Breast epithelium (tissue), 4 donors: Measurements from ENCODE around the gene CDK6. TPM values are rescaled to one million over a fixed set of nuclear protein-coding genes. Genes with fewer than 3 reads are reported as not detected.

ENCODE experiments used
- DNase-seq, 2 donors: peaks; one replicate each; pipeline ENCODE4 v3.0.0-alpha.2; 2019; ENCODE audit warnings: low spot score in 2 of 2
- H3K27ac ChIP-seq, 2 donors: fragments of 200-600 bp; sonication (generic) in 1 of 2; one replicate each; pipeline ENCODE4 v1.5.1; 2016 to 2019; ENCODE audit warnings: mild to moderate bottlenecking in 1 of 2
- H3K27me3 ChIP-seq, 2 donors: fragments of 200-600 bp; sonication (generic) in 1 of 2; one replicate each; pipeline versions ENCODE4 v1.5.1 to v1.6.0; 2017 to 2019; ENCODE audit warnings: control low read depth in 1 of 2, mild to moderate bottlenecking in 1 of 2
- H3K36me3 ChIP-seq: fragments of 200-600 bp; one replicate; pipeline ENCODE4 v1.5.1; 2019
- H3K4me1 ChIP-seq, 2 donors: fragments of 200-600 bp; sonication (generic); one replicate each; pipeline ENCODE4 v1.5.1; 2016 to 2019; ENCODE audit warnings: control low read depth in 1 of 2
- H3K4me3 ChIP-seq, 3 donors: fragments of 200-600 bp; sonication (generic); 1 replicate in 2 of 3; 2 replicates in 1 of 3; pipeline ENCODE4 v1.5.1; 2016 to 2019; ENCODE audit warnings: mild to moderate bottlenecking in 3 of 3, moderate library complexity in 2 of 3
- H3K9me3 ChIP-seq, 2 donors: fragments of 200-600 bp; sonication (generic) in 1 of 2; one replicate each; pipeline ENCODE4 v1.5.1; 2016 to 2019; ENCODE audit warnings: control low read depth in 1 of 2
- CTCF ChIP-seq, 3 donors: fragments of 450-650 bp; IDR thresholded peaks; one replicate each; pipeline ENCODE4 v1.5.1; 2016 to 2017; ENCODE audit warnings: antibody characterized with exemption in 3 of 3, mild to moderate bottlenecking in 3 of 3, moderate library complexity in 3 of 3
- POLR2A ChIP-seq: fragments of 450-650 bp; IDR thresholded peaks from one replicate; pipeline ENCODE4 v1.6.1; 2016; ENCODE audit warnings: antibody characterized with exemption, mild to moderate bottlenecking, moderate library complexity
- POLR2AphosphoS5 ChIP-seq, 3 donors: sonication (generic); formaldehyde crosslinking; IDR thresholded peaks; one replicate each; pipeline ENCODE4 v1.6.1; 2017; ENCODE audit warnings: antibody characterized with exemption in 3 of 3
- intact Hi-C: fragments of 100-400 bp; cut with DNase I; formaldehyde crosslinking; loops from one replicate; pipeline ENCODE4 v1.15.1; 2023; ENCODE audit warnings: low total_unique reads
- total RNA-seq, 3 donors: library from RNA; depleted of rRNA; stranded (reverse); fragments of >200 nt; gene quantifications; one replicate each; pipeline ENCODE4 v1.1.0, GENCODE V29; 2016

The CDK6 gene
- total RNA-seq, 3 donors from 2014 or later, result 12.8 to 26.2 (median 23.6) TPM

GRCh38 chr7:92629779-92630178 lies 206.6 kb downstream of the CDK6 start:
- TF ChIP-seq POLR2AphosphoS5 (IDR thresholded peaks at IDR 0.05) (no peak), CTCF (IDR thresholded peaks at IDR 0.05) (no peak), POLR2A (no peak)
- intact Hi-C loops, result loop anchor here (10.0 kb wide), 1 partner anchor 205 kb away; the partner anchor contains the start of gene CDK6
- no peak for DNase-seq
- H3K27me3 ChIP-seq, result no peaks in the 10 kb centered on the region
- peaks cover 0 to 5% of the 10 kb centered on the region in 2 donors for H3K9me3 ChIP-seq
- H3K36me3 ChIP-seq, result no peaks in the 10 kb centered on the region
- peaks cover 0 to 6% of the 10 kb centered on the region in 2 donors for H3K4me1 ChIP-seq
- H3K4me3 ChIP-seq, result no peak overlapping the region
- H3K27ac ChIP-seq, result no peak overlapping the region

DNA sequence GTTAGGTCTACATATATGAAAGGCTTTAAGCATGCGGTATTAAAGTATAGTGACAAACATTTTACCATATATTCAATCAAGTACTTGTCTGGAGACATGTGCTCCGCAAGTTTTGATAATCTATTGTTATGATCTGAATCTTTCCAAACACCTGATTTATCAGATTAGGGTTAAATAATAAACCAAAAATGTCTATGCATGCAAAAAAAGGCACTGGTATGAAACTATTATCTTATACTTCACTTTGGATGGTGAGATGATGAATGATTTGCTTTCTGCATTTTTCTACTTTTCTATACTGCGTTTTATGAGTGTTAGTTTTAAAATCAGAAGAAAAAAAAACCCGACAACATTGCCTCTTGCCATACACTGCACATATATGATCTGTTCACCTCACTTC lies 208.4 kb downstream of the CDK6 start:
- Histone ChIP-seq H3K4me1 (no peaks in the 10 kb centered on the region), H3K9me3 (peaks cover 0 to 5% of the 10 kb centered on the region in 2 donors), H3K27ac (no peak overlapping the region), H3K27me3 (no peaks in the 10 kb centered on the region), H3K4me3 (no peak overlapping the region), H3K36me3 (no peaks in the 10 kb centered on the region)
- TF ChIP-seq POLR2AphosphoS5 (IDR thresholded peaks at IDR 0.05) (no peak), POLR2A (no peak), CTCF (IDR thresholded peaks at IDR 0.05) (no peak)
- intact Hi-C loops, result no loop called here
- DNase-seq, result no peak

GRCh38 chr7:92626281-92626809 lies 210.0 kb downstream of the CDK6 start:
- H3K4me1 ChIP-seq, result no peaks in the 10 kb centered on the region
- no peaks in the 10 kb centered on the region for H3K36me3 ChIP-seq
- H3K27ac ChIP-seq, result no peak overlapping the region
- no peak for DNase-seq
- no peak overlapping the region for H3K4me3 ChIP-seq
- no peak for TF ChIP-seq CTCF (IDR thresholded peaks at IDR 0.05)
- TF ChIP-seq POLR2AphosphoS5 (IDR thresholded peaks at IDR 0.05), result no peak
- no peak for TF ChIP-seq POLR2A
- H3K27me3 ChIP-seq, result no peaks in the 10 kb centered on the region
- intact Hi-C loops, result no loop called here
- H3K9me3 ChIP-seq, result peaks cover 0 to 5% of the 10 kb centered on the region in 2 donors

DNA sequence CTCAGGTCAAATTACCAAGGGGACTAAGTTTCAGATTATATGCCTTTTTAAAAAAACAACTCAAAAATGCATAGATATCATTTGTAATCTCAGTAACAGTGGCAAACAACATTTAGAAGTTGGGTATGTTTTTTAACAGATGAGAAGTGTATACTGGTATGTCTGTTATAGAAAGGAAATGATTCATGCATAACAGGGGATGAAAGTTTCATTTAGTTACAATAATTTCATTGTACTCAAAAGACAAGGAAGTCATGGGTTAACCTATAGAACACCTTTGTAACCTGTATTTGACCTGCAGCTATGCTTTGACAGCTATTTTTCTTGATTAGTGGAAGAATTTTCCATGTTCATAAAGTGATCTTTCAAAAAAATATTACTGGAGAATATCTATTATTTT lies 210.8 kb downstream of the CDK6 start:
- no peaks in the 10 kb centered on the region for H3K4me1 ChIP-seq
- H3K27ac ChIP-seq, result no peak overlapping the region
- DNase-seq, result no peak
- no peak overlapping the region for H3K4me3 ChIP-seq
- H3K9me3 ChIP-seq, result peaks cover 0 to 5% of the 10 kb centered on the region in 2 donors
- TF ChIP-seq CTCF (IDR thresholded peaks at IDR 0.05), result no peak
- TF ChIP-seq POLR2AphosphoS5 (IDR thresholded peaks at IDR 0.05), result no peak
- no peak for TF ChIP-seq POLR2A
- no peaks in the 10 kb centered on the region for H3K36me3 ChIP-seq
- no peaks in the 10 kb centered on the region for H3K27me3 ChIP-seq
- intact Hi-C loops, result no loop called here

DNA sequence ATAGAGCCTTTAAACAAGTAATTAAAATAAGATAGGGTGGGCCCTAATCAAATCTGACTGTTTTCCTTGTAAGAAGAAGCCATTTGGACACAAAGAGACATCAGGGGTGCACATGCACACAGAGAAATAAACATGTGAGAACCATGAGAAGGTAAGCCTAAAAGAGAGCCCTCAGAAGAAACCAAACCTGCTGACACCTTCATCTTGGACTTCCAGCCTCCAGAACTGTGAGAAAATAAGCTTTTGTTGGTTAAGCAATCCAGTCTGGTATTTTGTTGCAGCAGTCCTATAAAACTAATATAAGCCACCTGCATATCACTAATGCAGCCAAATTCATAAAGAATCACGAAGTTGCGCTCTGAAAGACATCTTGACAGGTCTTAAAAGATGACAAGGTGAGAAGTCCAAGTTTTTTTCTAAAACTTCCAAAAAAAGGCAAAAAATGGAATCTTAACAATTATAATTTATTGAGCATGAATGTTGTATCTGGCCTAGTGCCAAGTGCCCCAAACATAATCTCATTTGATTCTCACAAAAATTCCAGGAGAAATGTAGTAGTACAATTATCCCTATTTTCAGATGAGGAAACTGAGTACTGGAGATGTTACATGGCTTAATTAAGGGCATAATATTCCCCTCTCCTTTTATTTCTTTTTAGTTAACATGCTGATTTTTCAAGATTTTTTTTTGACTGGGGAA lies 211.9 kb downstream of the CDK6 start:
- H3K27ac ChIP-seq, result no peak overlapping the region
- H3K27me3 ChIP-seq, result no peaks in the 10 kb centered on the region
- TF ChIP-seq CTCF (IDR thresholded peaks at IDR 0.05) (no peak), POLR2A (no peak), POLR2AphosphoS5 (IDR thresholded peaks at IDR 0.05) (no peak)
- no peak overlapping the region for H3K4me3 ChIP-seq
- no peak for DNase-seq
- H3K36me3 ChIP-seq, result no peaks in the 10 kb centered on the region
- intact Hi-C loops, result no loop called here
- H3K4me1 ChIP-seq, result no peaks in the 10 kb centered on the region
- H3K9me3 ChIP-seq, result no peaks in the 10 kb centered on the region
